ENCODE measurements around the gene OXCT2. TPM values are rescaled to one million over a fixed set of nuclear protein-coding genes. Genes with fewer than 3 reads are reported as not detected.

The OXCT2 gene
- total and polyA plus RNA-seq, 2 donors from 2014 or later: 0.32 to 0.98 TPM

- Histone ChIP-seq H3K36me3 (ENCODE audit: control insufficient read depth in 2 of 3, insufficient read depth in 3 of 3, low read length in 3 of 3) (peaks cover 0 to 4% (median 0%) of the 10 kb centered on the region in 3 donors), H3K27ac (ENCODE audit: low read depth in 2 of 2, low read length in 2 of 2) (no peak overlapping the region), H3K4me3 (ENCODE audit: low read length in 3 of 3) (no peak overlapping the region), H3K9me3 (ENCODE audit: control insufficient read depth in 2 of 3, insufficient read depth in 1 of 3, low read length in 3 of 3) (no peaks in the 10 kb centered on the region), H3K27me3 (ENCODE audit: control insufficient read depth, insufficient read depth, low read length) (no peaks in the 10 kb centered on the region), H3K4me1 (ENCODE audit: control insufficient read depth in 2 of 3, insufficient read depth in 2 of 3, low read depth in 1 of 3, low read length in 3 of 3) (no peaks in the 10 kb centered on the region), H3K9ac (ENCODE audit: low read length in 3 of 3) (no peak overlapping the region)
- intact Hi-C loops (cut with DNase I): no loop called here
- no peak for TF ChIP-seq CTCF (IDR thresholded peaks at IDR 0.05; ENCODE audit: borderline replicate concordance, extremely low read depth, insufficient read depth)
- FAIRE-seq (no peak), DNase-seq (peak in 2 of 5 donors; percentile 36 to 75)
These were observed 8.3 kb downstream of the OXCT2 start for GRCh38 chr1:39762550-39763540.

DNA sequence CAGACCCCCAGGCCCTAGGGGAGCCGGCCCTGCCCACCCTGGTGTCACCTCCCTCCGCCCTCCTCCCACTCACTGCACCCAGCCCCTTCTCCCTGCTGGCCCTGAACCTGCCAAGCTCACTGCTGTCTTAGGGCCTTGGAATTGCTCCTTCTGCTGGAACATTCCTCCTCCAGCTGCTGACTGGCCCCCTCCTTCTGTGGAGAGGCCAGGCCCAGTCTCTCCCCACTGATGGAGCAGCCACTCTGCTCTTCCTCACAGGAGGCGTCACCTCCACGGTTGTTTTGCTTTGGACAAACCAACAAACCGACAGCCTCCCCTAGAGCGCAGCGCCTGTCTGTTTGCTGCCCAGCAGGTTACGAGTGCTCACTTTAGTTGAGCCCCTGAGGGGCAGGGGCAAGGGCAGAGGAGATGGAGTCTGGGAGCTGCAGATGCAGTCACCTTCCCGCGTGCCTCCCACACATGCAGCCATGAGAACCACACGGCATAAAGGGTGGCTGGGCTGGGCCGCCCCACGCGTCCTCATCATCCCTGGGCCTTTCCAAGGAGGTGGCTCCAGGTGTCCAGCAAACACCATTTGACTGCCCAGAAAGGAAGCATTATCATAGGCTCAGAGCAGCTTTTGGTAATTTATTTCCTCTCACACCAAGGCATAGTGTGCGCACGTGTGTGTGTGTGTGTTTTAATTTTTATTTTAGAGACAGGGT, 9.4 kb downstream of the OXCT2 start:
- Histone ChIP-seq H3K4me1 (ENCODE audit: control insufficient read depth in 2 of 3, insufficient read depth in 2 of 3, low read depth in 1 of 3, low read length in 3 of 3) (no peaks in the 10 kb centered on the region), H3K36me3 (ENCODE audit: control insufficient read depth in 2 of 3, insufficient read depth in 3 of 3, low read length in 3 of 3) (peaks cover 5 to 8% (median 7%) of the 10 kb centered on the region in 3 donors), H3K9ac (ENCODE audit: low read length in 3 of 3) (no peak overlapping the region), H3K4me3 (ENCODE audit: low read length in 3 of 3) (no peak overlapping the region), H3K27ac (ENCODE audit: low read depth in 2 of 2, low read length in 2 of 2) (no peak overlapping the region), H3K27me3 (ENCODE audit: control insufficient read depth, insufficient read depth, low read length) (no peaks in the 10 kb centered on the region), H3K9me3 (ENCODE audit: control insufficient read depth in 2 of 3, insufficient read depth in 1 of 3, low read length in 3 of 3) (no peaks in the 10 kb centered on the region)
- FAIRE-seq (no peak), DNase-seq (peak in 2 of 5 donors; percentile 44 to 63)
- no peak for TF ChIP-seq CTCF (IDR thresholded peaks at IDR 0.05; ENCODE audit: borderline replicate concordance, extremely low read depth, insufficient read depth)
- intact Hi-C loops (cut with DNase I): no loop called here

- Histone ChIP-seq H3K27ac (ENCODE audit: low read depth in 2 of 2, low read length in 2 of 2) (no peak overlapping the region), H3K4me3 (ENCODE audit: low read length in 3 of 3) (no peak overlapping the region), H3K9me3 (ENCODE audit: control insufficient read depth in 2 of 3, insufficient read depth in 1 of 3, low read length in 3 of 3) (no peaks in the 10 kb centered on the region), H3K36me3 (ENCODE audit: control insufficient read depth in 2 of 3, insufficient read depth in 3 of 3, low read length in 3 of 3) (peaks cover 5 to 9% (median 8%) of the 10 kb centered on the region in 3 donors), H3K9ac (ENCODE audit: low read length in 3 of 3) (no peak overlapping the region), H3K4me1 (ENCODE audit: control insufficient read depth in 2 of 3, insufficient read depth in 2 of 3, low read depth in 1 of 3, low read length in 3 of 3) (no peaks in the 10 kb centered on the region), H3K27me3 (ENCODE audit: control insufficient read depth, insufficient read depth, low read length) (no peaks in the 10 kb centered on the region)
- no peak for TF ChIP-seq CTCF (IDR thresholded peaks at IDR 0.05; ENCODE audit: borderline replicate concordance, extremely low read depth, insufficient read depth)
- intact Hi-C loops (cut with DNase I): no loop called here
- DNase-seq: peak in 2 of 5 donors; percentile 47 to 61
- no peak for FAIRE-seq
These were observed 10.1 kb downstream of the OXCT2 start for GRCh38 chr1:39761016-39761415.
